ENCODE measurements around the gene CORO6. TPM values are rescaled to one million over a fixed set of nuclear protein-coding genes. Genes with fewer than 3 reads are reported as not detected.

The CORO6 gene
- polyA plus RNA-seq, 2 of the 4 experiments (the other 2 are of a cell fraction), result 5.0 to 10.1 TPM

DNA sequence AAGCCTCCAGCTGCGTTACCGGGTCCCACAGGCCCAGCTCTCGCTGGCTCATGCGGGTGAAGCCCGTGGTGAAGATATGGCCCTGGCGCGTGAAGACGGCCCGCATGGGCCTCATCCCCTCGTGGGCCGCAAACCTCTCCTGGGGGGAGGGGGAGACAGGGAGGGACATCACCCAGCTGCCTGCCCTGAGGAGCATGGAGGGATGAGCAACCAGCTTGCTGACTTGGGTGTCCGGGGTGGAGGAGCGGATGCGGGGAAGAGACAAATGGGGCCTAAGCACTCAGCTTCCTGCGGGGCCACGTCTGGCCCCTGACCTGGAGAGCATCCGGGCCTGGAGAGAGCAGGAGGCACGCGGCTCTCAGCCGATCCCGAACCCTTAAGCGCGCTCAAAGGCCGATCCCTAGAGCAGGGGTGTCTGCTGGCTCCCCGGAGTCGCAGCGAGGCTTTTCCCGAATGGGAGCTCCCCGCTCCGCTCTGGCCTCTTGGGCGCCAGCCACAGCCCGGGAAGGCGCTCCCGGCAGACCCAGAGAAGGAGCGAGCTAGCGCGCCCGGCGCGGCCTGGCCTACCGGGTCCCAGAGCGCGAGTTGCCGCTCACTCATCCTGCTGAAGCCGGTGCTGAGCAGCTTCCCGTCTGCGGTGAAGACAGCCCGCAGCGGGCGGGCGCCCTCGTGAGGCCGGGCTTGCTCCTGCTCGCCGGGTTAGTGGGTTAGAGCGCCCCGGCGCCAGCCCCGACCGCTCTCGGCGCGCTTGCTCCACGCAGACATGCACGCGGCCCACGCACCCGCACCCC, 5.0 kb downstream of the CORO6 start (continued):
- TF ChIP-seq, protein P1, sequence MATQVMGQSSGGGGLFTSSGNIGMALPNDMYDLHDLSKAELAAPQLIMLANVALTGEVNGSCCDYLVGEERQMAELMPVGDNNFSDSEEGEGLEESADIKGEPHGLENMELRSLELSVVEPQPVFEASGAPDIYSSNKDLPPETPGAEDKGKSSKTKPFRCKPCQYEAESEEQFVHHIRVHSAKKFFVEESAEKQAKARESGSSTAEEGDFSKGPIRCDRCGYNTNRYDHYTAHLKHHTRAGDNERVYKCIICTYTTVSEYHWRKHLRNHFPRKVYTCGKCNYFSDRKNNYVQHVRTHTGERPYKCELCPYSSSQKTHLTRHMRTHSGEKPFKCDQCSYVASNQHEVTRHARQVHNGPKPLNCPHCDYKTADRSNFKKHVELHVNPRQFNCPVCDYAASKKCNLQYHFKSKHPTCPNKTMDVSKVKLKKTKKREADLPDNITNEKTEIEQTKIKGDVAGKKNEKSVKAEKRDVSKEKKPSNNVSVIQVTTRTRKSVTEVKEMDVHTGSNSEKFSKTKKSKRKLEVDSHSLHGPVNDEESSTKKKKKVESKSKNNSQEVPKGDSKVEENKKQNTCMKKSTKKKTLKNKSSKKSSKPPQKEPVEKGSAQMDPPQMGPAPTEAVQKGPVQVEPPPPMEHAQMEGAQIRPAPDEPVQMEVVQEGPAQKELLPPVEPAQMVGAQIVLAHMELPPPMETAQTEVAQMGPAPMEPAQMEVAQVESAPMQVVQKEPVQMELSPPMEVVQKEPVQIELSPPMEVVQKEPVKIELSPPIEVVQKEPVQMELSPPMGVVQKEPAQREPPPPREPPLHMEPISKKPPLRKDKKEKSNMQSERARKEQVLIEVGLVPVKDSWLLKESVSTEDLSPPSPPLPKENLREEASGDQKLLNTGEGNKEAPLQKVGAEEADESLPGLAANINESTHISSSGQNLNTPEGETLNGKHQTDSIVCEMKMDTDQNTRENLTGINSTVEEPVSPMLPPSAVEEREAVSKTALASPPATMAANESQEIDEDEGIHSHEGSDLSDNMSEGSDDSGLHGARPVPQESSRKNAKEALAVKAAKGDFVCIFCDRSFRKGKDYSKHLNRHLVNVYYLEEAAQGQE (IDR thresholded peaks at IDR 0.05), result no peak
- TF ChIP-seq RAD21 (conservative IDR thresholded peaks at IDR 0.05 in 1 of 2, IDR thresholded peaks at IDR 0.05 in 1 of 2), result peak; percentile 65 to 81
- no peak for TF ChIP-seq PHF8 (IDR thresholded peaks at IDR 0.05; ENCODE audit: borderline replicate concordance, low read depth)
- no peak for TF ChIP-seq FOXS1 (CRISPR knock-in tag; IDR thresholded peaks at IDR 0.05)
- no peak for TF ChIP-seq ZSCAN20 (CRISPR knock-in tag; IDR thresholded peaks at IDR 0.05)
- TF ChIP-seq POLR2AphosphoS2 (conservative IDR thresholded peaks at IDR 0.05; ENCODE audit: low read length), result no peak
- 0 out of 2 replicates have a peak, but pooled peaks have one; percentile 44 for TF ChIP-seq KDM5A (IDR thresholded peaks at IDR 0.05)

DNA sequence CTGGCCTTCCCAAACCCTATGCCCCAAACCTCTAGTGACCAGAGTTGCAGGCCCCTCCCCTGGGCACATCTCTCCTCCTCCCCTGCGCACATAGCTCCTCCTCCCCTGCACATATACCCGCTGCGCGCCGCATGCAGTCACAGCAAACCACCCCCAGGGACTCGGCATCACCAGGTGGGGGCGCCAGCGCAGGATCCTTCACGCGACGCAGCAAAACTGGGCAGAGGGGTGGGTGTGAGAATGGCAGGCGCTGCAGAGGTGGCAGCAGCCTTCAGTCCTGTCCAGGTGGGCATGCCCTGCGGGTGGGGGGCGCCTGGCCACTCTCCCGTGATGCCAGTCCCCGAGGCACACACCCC, 5.6 kb downstream of the CORO6 start:
- FAIRE-seq (no peak), ATAC-seq (peak; percentile 19 to 67; a peak in 3 of 6 replicates), DNase-seq (ENCODE audit: low read depth in 1 of 2, low spot score in 1 of 2) (peak; percentile 84 to 88)
- Histone ChIP-seq H3K4me1 (peaks cover 56% of the 10 kb centered on the region), H3K4me3 (peak overlapping the region; percentile 23; the same call in 1 of the 3 replicates), H3K4me2 (peak overlapping the region; percentile 70), H3K27ac (peak overlapping the region in 1 of 2 experiments; percentile 82; a peak in 4 of 6 replicates), H3K9me3 (no peaks in the 10 kb centered on the region)
- TF ChIP-seq, protein P2, sequence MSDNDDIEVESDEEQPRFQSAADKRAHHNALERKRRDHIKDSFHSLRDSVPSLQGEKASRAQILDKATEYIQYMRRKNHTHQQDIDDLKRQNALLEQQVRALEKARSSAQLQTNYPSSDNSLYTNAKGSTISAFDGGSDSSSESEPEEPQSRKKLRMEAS (IDR thresholded peaks at IDR 0.05), result peak; percentile 66; the same call in 1 of the 2 replicates
- TF ChIP-seq RAD21 (conservative IDR thresholded peaks at IDR 0.05 in 1 of 2, IDR thresholded peaks at IDR 0.05 in 1 of 2), result peak in 1 of 2 experiments; percentile 23; a peak in 1 of 5 replicates
- TF ChIP-seq, protein P3, sequence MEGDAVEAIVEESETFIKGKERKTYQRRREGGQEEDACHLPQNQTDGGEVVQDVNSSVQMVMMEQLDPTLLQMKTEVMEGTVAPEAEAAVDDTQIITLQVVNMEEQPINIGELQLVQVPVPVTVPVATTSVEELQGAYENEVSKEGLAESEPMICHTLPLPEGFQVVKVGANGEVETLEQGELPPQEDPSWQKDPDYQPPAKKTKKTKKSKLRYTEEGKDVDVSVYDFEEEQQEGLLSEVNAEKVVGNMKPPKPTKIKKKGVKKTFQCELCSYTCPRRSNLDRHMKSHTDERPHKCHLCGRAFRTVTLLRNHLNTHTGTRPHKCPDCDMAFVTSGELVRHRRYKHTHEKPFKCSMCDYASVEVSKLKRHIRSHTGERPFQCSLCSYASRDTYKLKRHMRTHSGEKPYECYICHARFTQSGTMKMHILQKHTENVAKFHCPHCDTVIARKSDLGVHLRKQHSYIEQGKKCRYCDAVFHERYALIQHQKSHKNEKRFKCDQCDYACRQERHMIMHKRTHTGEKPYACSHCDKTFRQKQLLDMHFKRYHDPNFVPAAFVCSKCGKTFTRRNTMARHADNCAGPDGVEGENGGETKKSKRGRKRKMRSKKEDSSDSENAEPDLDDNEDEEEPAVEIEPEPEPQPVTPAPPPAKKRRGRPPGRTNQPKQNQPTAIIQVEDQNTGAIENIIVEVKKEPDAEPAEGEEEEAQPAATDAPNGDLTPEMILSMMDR (IDR thresholded peaks at IDR 0.05), result peak; percentile 58
- TF ChIP-seq POLR2A (IDR thresholded peaks at IDR 0.05; ENCODE audit: low read length), result peak; percentile 21; the same call in 1 of the 2 replicates
- TF ChIP-seq SMC3 (IDR thresholded peaks at IDR 0.05), result 0 out of 3 replicates have a peak, but pooled peaks have one; percentile 15
- no peak for TF ChIP-seq HOXB13 (CRISPR knock-in tag; IDR thresholded peaks at IDR 0.05; ENCODE audit: low read depth)
- WGBS (ENCODE audit: missing lambda C conversion rate), result 48% methylated on average over 15 of the region's 16 CpGs
- CTCF ChIA-PET, result interaction anchor here (0.6 to 23.2 kb wide), 39 partner anchors 10 to 588 kb away, joined by 3 to 447 read pairs (median 5); partner anchors contain the start of genes ABHD15, ANKRD13B, SSH2 and TP53I13
- POLR2A ChIA-PET, result interaction anchor here (0.5 to 2.3 kb wide), 4 partner anchors 10 to 315 kb away, joined by 3 to 15 read pairs (median 6); partner anchors contain the start of gene ANKRD13B

DNA sequence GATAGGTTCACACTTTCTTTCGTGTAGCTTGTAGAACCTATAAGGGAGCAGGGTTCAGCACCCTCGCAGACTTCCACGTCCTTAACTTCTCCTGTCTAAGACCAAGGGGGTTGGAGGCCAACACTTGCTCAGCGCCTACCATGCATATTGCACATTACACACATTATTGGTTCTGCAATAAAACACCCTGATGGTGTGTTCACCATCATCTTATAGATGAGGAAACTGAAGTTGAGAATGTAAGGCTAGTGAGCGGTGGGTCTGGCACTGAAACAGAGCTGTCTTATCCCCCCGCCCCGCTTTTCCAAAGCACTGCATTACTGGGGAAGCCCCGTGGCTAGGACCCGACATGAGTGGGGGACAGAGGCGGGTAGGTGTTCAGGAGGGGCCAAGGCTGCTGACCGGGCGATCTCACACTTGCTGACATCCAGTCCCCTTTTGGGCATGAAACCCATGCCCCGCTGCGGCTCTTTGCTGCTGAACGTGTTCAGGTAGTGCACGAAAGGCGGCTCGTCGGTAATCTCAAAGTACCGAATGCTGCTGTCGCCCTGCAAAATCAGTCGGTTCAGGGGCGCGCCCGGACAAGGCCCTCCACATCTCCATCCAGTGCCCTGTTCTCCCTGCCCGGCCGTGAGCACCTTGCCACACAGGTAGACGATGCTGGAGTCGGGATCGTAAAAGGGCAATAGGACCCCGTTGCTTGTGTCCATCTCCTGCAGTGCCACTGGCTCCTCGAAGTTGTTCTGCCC, 6.2 kb downstream of the CORO6 start:
- WGBS (ENCODE audit: missing lambda C conversion rate), result 94% methylated on average over 32 of the region's 32 CpGs
- H3K4me1 ChIP-seq, result peaks cover 49% of the 10 kb centered on the region
- POLR2A ChIA-PET, result interaction anchor here (0.5 to 2.3 kb wide), 5 partner anchors 10 to 315 kb away, joined by 3 to 15 read pairs (median 8); partner anchors contain the start of gene ANKRD13B
- no peaks in the 10 kb centered on the region for H3K9me3 ChIP-seq
- no peak overlapping the region; a peak in 1 of 6 replicates for H3K27ac ChIP-seq
- FAIRE-seq, result no peak
- DNase-seq (ENCODE audit: low read depth in 1 of 2, low spot score in 1 of 2), result no peak
- TF ChIP-seq MAZ (IDR thresholded peaks at IDR 0.05; ENCODE audit: borderline replicate concordance, low read depth, low read length) (no peak), JUN (IDR thresholded peaks at IDR 0.05) (no peak), ZFP36 (IDR thresholded peaks at IDR 0.05; ENCODE audit: borderline replicate concordance, partially characterized antibody) (no peak), HOXB5 (CRISPR knock-in tag; IDR thresholded peaks at IDR 0.05) (no peak), CHD4 (IDR thresholded peaks at IDR 0.05; ENCODE audit: borderline replicate concordance) (no peak), TFCP2L1 (CRISPR knock-in tag; IDR thresholded peaks at IDR 0.05) (no peak), NR3C1 (IDR thresholded peaks at IDR 0.05) (no peak)
- CTCF ChIA-PET, result interaction anchor here (0.6 to 23.2 kb wide), 34 partner anchors 10 to 588 kb away, joined by 3 to 447 read pairs (median 6); partner anchors contain the start of genes ABHD15, ANKRD13B, SSH2 and TP53I13
- no peak for ATAC-seq
- no peak overlapping the region for H3K4me3 ChIP-seq
- H3K4me2 ChIP-seq, result no peak overlapping the region

Data from A549 (cell line).